ENCODE measurements around the gene XPO6.

The XPO6 gene

GRCh38 chr16:28210979-28211588 is 681 bp downstream of the XPO6 start:
- Histone ChIP-seq H3K36me3 (ENCODE audit: control insufficient read depth, insufficient read depth, low read length) (peaks cover 2% of the 10 kb centered on the region; the same call in 1 of the 2 replicates), H3K4me1 (ENCODE audit: control insufficient read depth, insufficient read depth, low read length) (no peaks in the 10 kb centered on the region; the same call in 1 of the 2 replicates), H3K27me3 (ENCODE audit: control insufficient read depth, insufficient read depth, low read length) (no peaks in the 10 kb centered on the region), H3K27ac (ENCODE audit: low read length) (no peak overlapping the region), H3K4me3 (ENCODE audit: low read length) (peak overlapping the region; percentile 91), H3K9me3 (ENCODE audit: control insufficient read depth, insufficient read depth, low read length) (no peaks in the 10 kb centered on the region)
- no CpG with 5 or more reads among the region's 33 CpGs for WGBS (ENCODE audit: insufficient coverage, insufficient read length)
- DNase-seq (ENCODE audit: low read depth, low spot score): no peak

GRCh38 chr16:28210264-28210663 is 1.5 kb downstream of the XPO6 start:
- no CpG with 5 or more reads among the region's 5 CpGs for WGBS (ENCODE audit: insufficient coverage, insufficient read length)
- no peak for DNase-seq (ENCODE audit: low read depth, low spot score)
- no peaks in the 10 kb centered on the region for H3K27me3 ChIP-seq (ENCODE audit: control insufficient read depth, insufficient read depth, low read length)
- H3K4me1 ChIP-seq (ENCODE audit: control insufficient read depth, insufficient read depth, low read length): no peaks in the 10 kb centered on the region; the same call in 1 of the 2 replicates
- peaks cover 2% of the 10 kb centered on the region; the same call in 1 of the 2 replicates for H3K36me3 ChIP-seq (ENCODE audit: control insufficient read depth, insufficient read depth, low read length)
- no peak overlapping the region for H3K27ac ChIP-seq (ENCODE audit: low read length)
- no peak overlapping the region; the same call in 1 of the 2 replicates for H3K4me3 ChIP-seq (ENCODE audit: low read length)
- no peaks in the 10 kb centered on the region for H3K9me3 ChIP-seq (ENCODE audit: control insufficient read depth, insufficient read depth, low read length)

GRCh38 chr16:28208824-28209223 is 2.9 kb downstream of the XPO6 start:
- no peaks in the 10 kb centered on the region for H3K9me3 ChIP-seq (ENCODE audit: control insufficient read depth, insufficient read depth, low read length)
- H3K27me3 ChIP-seq (ENCODE audit: control insufficient read depth, insufficient read depth, low read length): no peaks in the 10 kb centered on the region
- no peak for DNase-seq (ENCODE audit: low read depth, low spot score)
- no peaks in the 10 kb centered on the region; the same call in 1 of the 2 replicates for H3K4me1 ChIP-seq (ENCODE audit: control insufficient read depth, insufficient read depth, low read length)
- WGBS (ENCODE audit: insufficient coverage, insufficient read length): no CpG with 5 or more reads among the region's 4 CpGs
- no peak overlapping the region for H3K27ac ChIP-seq (ENCODE audit: low read length)
- H3K4me3 ChIP-seq (ENCODE audit: low read length): no peak overlapping the region
- H3K36me3 ChIP-seq (ENCODE audit: control insufficient read depth, insufficient read depth, low read length): peaks cover 8% of the 10 kb centered on the region; the same call in 1 of the 2 replicates

GRCh38 chr16:28208131-28208530 is 3.6 kb downstream of the XPO6 start:
- Histone ChIP-seq H3K36me3 (ENCODE audit: control insufficient read depth, insufficient read depth, low read length) (peaks cover 8% of the 10 kb centered on the region; the same call in 1 of the 2 replicates), H3K27ac (ENCODE audit: low read length) (no peak overlapping the region), H3K27me3 (ENCODE audit: control insufficient read depth, insufficient read depth, low read length) (no peaks in the 10 kb centered on the region), H3K4me3 (ENCODE audit: low read length) (no peak overlapping the region), H3K9me3 (ENCODE audit: control insufficient read depth, insufficient read depth, low read length) (no peaks in the 10 kb centered on the region), H3K4me1 (ENCODE audit: control insufficient read depth, insufficient read depth, low read length) (no peaks in the 10 kb centered on the region; the same call in 1 of the 2 replicates)
- DNase-seq (ENCODE audit: low read depth, low spot score): no peak
- no CpG with 5 or more reads among the region's 4 CpGs for WGBS (ENCODE audit: insufficient coverage, insufficient read length)

- no peaks in the 10 kb centered on the region; the same call in 1 of the 2 replicates for H3K4me1 ChIP-seq (ENCODE audit: control insufficient read depth, insufficient read depth, low read length)
- WGBS (ENCODE audit: insufficient coverage, insufficient read length): no CpG with 5 or more reads among the region's 2 CpGs
- H3K4me3 ChIP-seq (ENCODE audit: low read length): no peak overlapping the region
- H3K9me3 ChIP-seq (ENCODE audit: control insufficient read depth, insufficient read depth, low read length): no peaks in the 10 kb centered on the region
- no peak overlapping the region for H3K27ac ChIP-seq (ENCODE audit: low read length)
- H3K27me3 ChIP-seq (ENCODE audit: control insufficient read depth, insufficient read depth, low read length): no peaks in the 10 kb centered on the region
- DNase-seq (ENCODE audit: low read depth, low spot score): no peak
- peaks cover 8% of the 10 kb centered on the region; the same call in 1 of the 2 replicates for H3K36me3 ChIP-seq (ENCODE audit: control insufficient read depth, insufficient read depth, low read length)
These were observed 4.4 kb downstream of the XPO6 start for GRCh38 chr16:28207399-28207798.

- H3K4me1 ChIP-seq (ENCODE audit: control insufficient read depth, insufficient read depth, low read length): no peaks in the 10 kb centered on the region; the same call in 1 of the 2 replicates
- no peak overlapping the region for H3K27ac ChIP-seq (ENCODE audit: low read length)
- no peaks in the 10 kb centered on the region for H3K9me3 ChIP-seq (ENCODE audit: control insufficient read depth, insufficient read depth, low read length)
- peaks cover 8% of the 10 kb centered on the region; the same call in 1 of the 2 replicates for H3K36me3 ChIP-seq (ENCODE audit: control insufficient read depth, insufficient read depth, low read length)
- no CpG with 5 or more reads among the region's 4 CpGs for whole genome bisulfite sequencing (ENCODE audit: insufficient coverage, insufficient read length)
- no peaks in the 10 kb centered on the region for H3K27me3 ChIP-seq (ENCODE audit: control insufficient read depth, insufficient read depth, low read length)
- H3K4me3 ChIP-seq (ENCODE audit: low read length): no peak overlapping the region
- DNase-seq (ENCODE audit: low read depth, low spot score): no peak
These were observed 5.8 kb downstream of the XPO6 start for GRCh38 chr16:28205974-28206373.

- H3K27ac ChIP-seq (ENCODE audit: low read length): no peak overlapping the region
- no peaks in the 10 kb centered on the region for H3K27me3 ChIP-seq (ENCODE audit: control insufficient read depth, insufficient read depth, low read length)
- H3K4me1 ChIP-seq (ENCODE audit: control insufficient read depth, insufficient read depth, low read length): no peaks in the 10 kb centered on the region; the same call in 1 of the 2 replicates
- no peak overlapping the region for H3K4me3 ChIP-seq (ENCODE audit: low read length)
- H3K9me3 ChIP-seq (ENCODE audit: control insufficient read depth, insufficient read depth, low read length): no peaks in the 10 kb centered on the region
- peaks cover 8% of the 10 kb centered on the region; the same call in 1 of the 2 replicates for H3K36me3 ChIP-seq (ENCODE audit: control insufficient read depth, insufficient read depth, low read length)
- no peak for DNase-seq (ENCODE audit: low read depth, low spot score)
- WGBS (ENCODE audit: insufficient coverage, insufficient read length): no CpG with 5 or more reads among the region's 6 CpGs
These were observed 6.5 kb downstream of the XPO6 start for GRCh38 chr16:28205117-28205899.

- peaks cover 8% of the 10 kb centered on the region; the same call in 1 of the 2 replicates for H3K36me3 ChIP-seq (ENCODE audit: control insufficient read depth, insufficient read depth, low read length)
- H3K9me3 ChIP-seq (ENCODE audit: control insufficient read depth, insufficient read depth, low read length): no peaks in the 10 kb centered on the region
- H3K4me3 ChIP-seq (ENCODE audit: low read length): no peak overlapping the region
- no CpG with 5 or more reads among the region's 6 CpGs for WGBS (ENCODE audit: insufficient coverage, insufficient read length)
- no peaks in the 10 kb centered on the region for H3K4me1 ChIP-seq (ENCODE audit: control insufficient read depth, insufficient read depth, low read length)
- no peaks in the 10 kb centered on the region for H3K27me3 ChIP-seq (ENCODE audit: control insufficient read depth, insufficient read depth, low read length)
- no peak for DNase-seq (ENCODE audit: low read depth, low spot score)
- H3K27ac ChIP-seq (ENCODE audit: low read length): no peak overlapping the region
These were observed 7.1 kb downstream of the XPO6 start for GRCh38 chr16:28204622-28205021.

GRCh38 chr16:28204204-28204603 is 7.6 kb downstream of the XPO6 start:
- DNase-seq (ENCODE audit: low read depth, low spot score): no peak
- H3K4me1 ChIP-seq (ENCODE audit: control insufficient read depth, insufficient read depth, low read length): no peaks in the 10 kb centered on the region
- no peak overlapping the region for H3K27ac ChIP-seq (ENCODE audit: low read length)
- H3K27me3 ChIP-seq (ENCODE audit: control insufficient read depth, insufficient read depth, low read length): no peaks in the 10 kb centered on the region
- H3K9me3 ChIP-seq (ENCODE audit: control insufficient read depth, insufficient read depth, low read length): no peaks in the 10 kb centered on the region
- no peak overlapping the region for H3K4me3 ChIP-seq (ENCODE audit: low read length)
- WGBS (ENCODE audit: insufficient coverage, insufficient read length): no CpG with 5 or more reads among the region's 4 CpGs
- H3K36me3 ChIP-seq (ENCODE audit: control insufficient read depth, insufficient read depth, low read length): peaks cover 8% of the 10 kb centered on the region; the same call in 1 of the 2 replicates

GRCh38 chr16:28202147-28202746 is 9.5 kb downstream of the XPO6 start:
- no peaks in the 10 kb centered on the region for H3K4me1 ChIP-seq (ENCODE audit: control insufficient read depth, insufficient read depth, low read length)
- H3K36me3 ChIP-seq (ENCODE audit: control insufficient read depth, insufficient read depth, low read length): peaks cover 6% of the 10 kb centered on the region; the same call in 1 of the 2 replicates
- WGBS (ENCODE audit: insufficient coverage, insufficient read length): no CpG with 5 or more reads among the region's 6 CpGs
- no peaks in the 10 kb centered on the region for H3K27me3 ChIP-seq (ENCODE audit: control insufficient read depth, insufficient read depth, low read length)
- DNase-seq (ENCODE audit: low read depth, low spot score): no peak
- H3K4me3 ChIP-seq (ENCODE audit: low read length): no peak overlapping the region
- no peaks in the 10 kb centered on the region for H3K9me3 ChIP-seq (ENCODE audit: control insufficient read depth, insufficient read depth, low read length)
- no peak overlapping the region for H3K27ac ChIP-seq (ENCODE audit: low read length)

Data from iPS DF 6.9 (cell line).